ENCODE results near the gene ABI2.
"Not testable (repeated sequence)": the region's sequence is repeated elsewhere in the genome, so short reads cannot be mapped to it uniquely, and the experiment has no call there.

ABI2 gene

GRCh38 chr2:203352604-203353255 lies 24.5 kb downstream of the ABI2 start:
- in situ Hi-C loops (cut with MboI; ENCODE audit: low sequenced_read_pairs): no loop called here

GRCh38 chr2:203354966-203355365 lies 26.8 kb downstream of the ABI2 start:
- in situ Hi-C loops (cut with MboI; ENCODE audit: low sequenced_read_pairs): no loop called here

GRCh38 chr2:203359450-203359849 lies 31.3 kb downstream of the ABI2 start:
- in situ Hi-C loops (cut with MboI; ENCODE audit: low sequenced_read_pairs): no loop called here

GRCh38 chr2:203360833-203361430 lies 32.7 kb downstream of the ABI2 start:
- in situ Hi-C loops (cut with MboI; ENCODE audit: low sequenced_read_pairs): no loop called here

GRCh38 chr2:203361495-203361894 lies 33.3 kb downstream of the ABI2 start:
- in situ Hi-C loops (cut with MboI; ENCODE audit: low sequenced_read_pairs): no loop called here

GRCh38 chr2:203361922-203362321 lies 33.7 kb downstream of the ABI2 start:
- in situ Hi-C loops (cut with MboI; ENCODE audit: low sequenced_read_pairs): no loop called here

GRCh38 chr2:203366639-203367466 lies 38.7 kb downstream of the ABI2 start:
- in situ Hi-C loops (cut with MboI; ENCODE audit: low sequenced_read_pairs): no loop called here

- in situ Hi-C loops (cut with MboI; ENCODE audit: low sequenced_read_pairs): not testable (repeated sequence)
Measured at GRCh38 chr2:203372706-203373105, 44.5 kb downstream of the ABI2 start.

- in situ Hi-C loops (cut with MboI; ENCODE audit: low sequenced_read_pairs): no loop called here
Measured at GRCh38 chr2:203376173-203376572, 48.0 kb downstream of the ABI2 start.

GRCh38 chr2:203379156-203379555 lies 51.0 kb downstream of the ABI2 start:
- in situ Hi-C loops (cut with MboI; ENCODE audit: low sequenced_read_pairs): no loop called here

GRCh38 chr2:203383038-203383437 lies 54.8 kb downstream of the ABI2 start:
- in situ Hi-C loops (cut with MboI; ENCODE audit: low sequenced_read_pairs): no loop called here

- in situ Hi-C loops (cut with MboI; ENCODE audit: low sequenced_read_pairs): not testable (repeated sequence)
Measured at GRCh38 chr2:203388153-203388552, 60.0 kb downstream of the ABI2 start.

GRCh38 chr2:203394519-203395227 lies 66.5 kb downstream of the ABI2 start:
- in situ Hi-C loops (cut with MboI; ENCODE audit: low sequenced_read_pairs): no loop called here

GRCh38 chr2:203395858-203396257 lies 67.7 kb downstream of the ABI2 start:
- in situ Hi-C loops (cut with MboI; ENCODE audit: low sequenced_read_pairs): no loop called here

- in situ Hi-C loops (cut with MboI; ENCODE audit: low sequenced_read_pairs): no loop called here
Measured at GRCh38 chr2:203396667-203397066, 68.5 kb downstream of the ABI2 start.

GRCh38 chr2:203399031-203399430 lies 70.8 kb downstream of the ABI2 start:
- in situ Hi-C loops (cut with MboI; ENCODE audit: low sequenced_read_pairs): no loop called here

GRCh38 chr2:203400805-203401585 lies 72.8 kb downstream of the ABI2 start:
- in situ Hi-C loops (cut with MboI; ENCODE audit: low sequenced_read_pairs): no loop called here

GRCh38 chr2:203404996-203405395 lies 76.8 kb downstream of the ABI2 start:
- in situ Hi-C loops (cut with MboI; ENCODE audit: low sequenced_read_pairs): no loop called here

- in situ Hi-C loops (cut with MboI; ENCODE audit: low sequenced_read_pairs): no loop called here
Measured at GRCh38 chr2:203407496-203407895, 79.3 kb downstream of the ABI2 start.

- in situ Hi-C loops (cut with MboI; ENCODE audit: low sequenced_read_pairs): no loop called here
Measured at GRCh38 chr2:203412546-203413331, 84.5 kb downstream of the ABI2 start.

All from hTERT RPE-1 (cell line).